ENCODE data around the gene COL6A5.
"Not testable (repeated sequence)": the region's sequence is repeated elsewhere in the genome, so short reads cannot be mapped to it uniquely, and the experiment has no call there.

Gene COL6A5, protein sequence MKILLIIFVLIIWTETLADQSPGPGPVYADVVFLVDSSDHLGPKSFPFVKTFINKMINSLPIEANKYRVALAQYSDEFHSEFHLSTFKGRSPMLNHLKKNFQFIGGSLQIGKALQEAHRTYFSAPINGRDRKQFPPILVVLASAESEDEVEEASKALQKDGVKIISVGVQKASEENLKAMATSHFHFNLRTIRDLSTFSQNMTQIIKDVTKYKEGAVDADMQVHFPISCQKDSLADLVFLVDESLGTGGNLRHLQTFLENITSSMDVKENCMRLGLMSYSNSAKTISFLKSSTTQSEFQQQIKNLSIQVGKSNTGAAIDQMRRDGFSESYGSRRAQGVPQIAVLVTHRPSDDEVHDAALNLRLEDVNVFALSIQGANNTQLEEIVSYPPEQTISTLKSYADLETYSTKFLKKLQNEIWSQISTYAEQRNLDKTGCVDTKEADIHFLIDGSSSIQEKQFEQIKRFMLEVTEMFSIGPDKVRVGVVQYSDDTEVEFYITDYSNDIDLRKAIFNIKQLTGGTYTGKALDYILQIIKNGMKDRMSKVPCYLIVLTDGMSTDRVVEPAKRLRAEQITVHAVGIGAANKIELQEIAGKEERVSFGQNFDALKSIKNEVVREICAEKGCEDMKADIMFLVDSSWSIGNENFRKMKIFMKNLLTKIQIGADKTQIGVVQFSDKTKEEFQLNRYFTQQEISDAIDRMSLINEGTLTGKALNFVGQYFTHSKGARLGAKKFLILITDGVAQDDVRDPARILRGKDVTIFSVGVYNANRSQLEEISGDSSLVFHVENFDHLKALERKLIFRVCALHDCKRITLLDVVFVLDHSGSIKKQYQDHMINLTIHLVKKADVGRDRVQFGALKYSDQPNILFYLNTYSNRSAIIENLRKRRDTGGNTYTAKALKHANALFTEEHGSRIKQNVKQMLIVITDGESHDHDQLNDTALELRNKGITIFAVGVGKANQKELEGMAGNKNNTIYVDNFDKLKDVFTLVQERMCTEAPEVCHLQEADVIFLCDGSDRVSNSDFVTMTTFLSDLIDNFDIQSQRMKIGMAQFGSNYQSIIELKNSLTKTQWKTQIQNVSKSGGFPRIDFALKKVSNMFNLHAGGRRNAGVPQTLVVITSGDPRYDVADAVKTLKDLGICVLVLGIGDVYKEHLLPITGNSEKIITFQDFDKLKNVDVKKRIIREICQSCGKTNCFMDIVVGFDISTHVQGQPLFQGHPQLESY (N-terminal part only)

DNA sequence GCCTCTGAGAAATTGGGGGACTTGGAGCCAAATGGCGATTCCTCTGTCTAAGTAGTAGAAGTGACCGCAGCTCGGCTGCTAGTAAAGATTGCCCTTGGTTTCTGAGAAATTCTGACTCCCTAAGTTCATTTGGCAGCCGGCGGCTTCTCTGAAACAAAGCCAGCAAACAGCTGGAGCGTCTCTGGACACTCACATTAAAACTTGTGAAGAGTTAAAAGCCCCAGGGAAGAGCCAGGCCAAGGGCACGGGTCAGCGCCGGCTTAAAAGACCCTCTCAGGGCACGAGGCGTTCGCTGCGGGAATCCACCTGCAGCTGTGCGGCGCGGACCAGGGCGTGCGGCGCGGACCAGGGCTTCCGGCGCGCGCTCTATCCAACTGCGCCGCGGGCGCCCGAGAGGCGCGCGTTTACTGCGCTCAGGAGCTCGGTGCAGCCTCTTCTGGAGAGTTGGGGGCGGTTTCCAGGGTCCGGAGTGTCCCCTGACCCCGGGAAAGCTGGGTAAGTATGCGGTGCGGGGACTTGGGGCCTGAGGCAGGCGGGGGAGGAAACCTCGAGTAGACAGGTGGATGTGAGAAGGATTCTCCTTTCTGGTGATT is at the start of gene COL6A5:
Gene COL6A5, plus strand, starts transcription at position 186 of the 593 bp plus-strand sequence. CDS start 27,967 bp downstream, outside the sequence.
- no peak for DNase-seq (ENCODE audit: low read depth in 2 of 2)

DNA sequence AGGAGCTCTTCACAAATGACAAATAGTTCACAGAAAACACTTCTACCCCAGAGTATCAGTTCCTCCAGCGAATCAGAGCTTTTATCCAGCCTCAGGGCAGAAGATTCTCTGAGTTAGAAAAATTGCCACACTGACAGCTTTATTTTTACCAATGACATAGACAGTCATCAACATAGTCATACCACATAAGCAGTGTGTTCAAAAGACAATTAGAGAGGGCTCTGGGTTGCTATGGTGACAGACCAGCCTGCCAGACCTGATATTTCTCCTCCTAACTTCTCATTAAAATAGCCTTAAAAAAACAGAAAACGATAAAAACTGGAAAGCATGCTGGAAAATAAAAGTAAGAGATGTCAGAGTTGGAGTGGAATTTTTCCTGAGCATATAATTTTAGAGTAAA is 45.9 kb upstream of the COL6A5 start:
- DNase-seq (ENCODE audit: low read depth in 2 of 2) = no peak

DNA sequence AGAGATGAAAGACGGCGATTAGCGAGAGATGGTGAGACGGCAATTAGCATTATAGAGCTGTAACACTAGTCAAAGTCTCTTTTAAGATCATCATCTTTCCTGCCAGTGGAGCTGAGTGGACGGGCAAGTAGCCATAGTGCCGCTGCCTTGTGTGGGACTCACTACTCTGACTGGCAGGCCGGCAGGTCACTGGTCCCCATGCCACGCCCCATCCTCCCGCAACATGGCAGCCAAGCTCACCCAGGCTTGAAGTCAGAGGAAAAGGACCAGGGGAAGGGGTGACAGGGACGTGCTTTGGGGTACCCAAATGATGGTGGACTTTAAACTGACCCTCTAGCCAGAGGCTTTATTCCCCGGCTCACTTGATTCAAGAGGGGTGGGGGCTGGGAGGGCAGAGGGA is 44.6 kb upstream of the COL6A5 start:
- DNase-seq (ENCODE audit: low read depth in 2 of 2) = no peak

DNA sequence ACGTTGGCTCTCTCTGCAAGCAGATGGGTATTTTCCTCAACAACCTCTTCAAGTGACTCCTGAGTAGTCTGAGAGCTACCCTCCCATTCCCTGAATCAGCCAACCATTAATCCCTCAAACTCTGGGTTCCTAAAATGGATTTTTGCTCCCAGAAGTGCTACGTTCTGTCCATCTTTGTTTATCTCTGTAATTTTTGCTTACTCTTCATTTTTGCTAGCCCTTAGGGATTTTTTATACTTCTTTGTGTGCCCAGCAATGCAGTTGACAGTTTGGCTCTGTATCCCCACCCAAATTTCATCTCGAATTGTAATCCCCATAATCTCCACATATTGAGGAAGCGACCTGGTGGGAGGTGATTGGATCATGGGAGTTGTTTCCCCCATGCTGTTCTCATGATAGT is 35.4 kb upstream of the COL6A5 start:
- DNase-seq (ENCODE audit: low read depth in 2 of 2) = no peak

DNA sequence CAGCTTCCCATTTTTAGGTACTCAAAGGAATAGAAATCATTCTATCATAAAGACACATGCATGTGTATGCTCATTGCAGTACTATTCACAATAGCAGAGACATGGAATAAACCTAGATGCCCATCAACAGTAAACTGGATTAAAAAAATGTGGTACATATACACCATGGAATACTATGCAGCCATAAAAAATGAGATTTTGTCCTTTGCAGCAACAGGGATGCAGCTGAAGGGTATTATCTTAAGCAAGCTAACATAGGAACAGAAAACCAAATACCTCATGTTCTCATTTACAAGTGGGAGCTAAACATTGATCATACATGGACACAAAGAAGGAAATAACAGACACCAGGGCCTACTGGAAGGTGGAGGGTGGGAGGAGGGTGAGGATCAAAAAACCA is 33.1 kb upstream of the COL6A5 start:
- no peak for DNase-seq (ENCODE audit: low read depth in 2 of 2)

DNA sequence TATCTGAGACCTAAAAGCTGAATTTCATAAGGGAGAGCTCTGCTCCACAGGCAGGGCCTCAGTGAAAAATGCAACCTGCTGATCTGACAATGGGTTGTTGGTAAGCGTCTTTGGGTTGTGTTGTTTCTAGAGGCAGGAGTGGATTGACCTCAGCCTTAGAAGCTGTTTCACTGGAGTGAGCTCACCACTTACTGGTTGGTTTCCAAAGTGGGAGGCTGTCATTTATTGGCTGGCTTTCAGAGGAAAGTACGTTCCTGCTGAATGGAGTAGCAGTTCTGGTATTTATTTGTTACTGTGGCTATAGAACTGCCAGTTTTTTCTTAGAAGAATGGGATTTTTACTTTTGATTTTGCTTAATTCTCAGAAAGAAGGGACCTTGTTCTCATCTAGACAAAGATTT is 29.3 kb upstream of the COL6A5 start:
- no peak for DNase-seq (ENCODE audit: low read depth in 2 of 2)

DNA sequence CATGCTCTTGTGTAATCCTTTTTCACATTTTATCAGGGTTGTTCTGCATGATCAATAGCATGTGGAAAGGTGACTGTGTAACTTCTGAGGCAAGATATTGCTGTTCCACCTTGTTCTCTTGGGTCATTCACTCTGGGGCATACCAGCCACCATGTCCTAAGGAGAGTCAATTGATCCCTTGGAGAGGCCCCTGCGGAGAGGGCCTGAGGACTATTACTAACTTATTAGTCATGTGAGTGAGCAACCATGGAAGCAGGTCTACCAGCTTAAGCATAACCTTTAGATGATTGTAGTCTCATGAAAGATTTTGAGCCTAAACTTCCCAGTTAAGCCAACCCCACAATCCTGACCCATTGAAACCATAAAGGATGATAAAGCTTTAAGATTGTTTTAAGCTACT is 22.0 kb upstream of the COL6A5 start:
- no peak for DNase-seq (ENCODE audit: low read depth in 2 of 2)

DNA sequence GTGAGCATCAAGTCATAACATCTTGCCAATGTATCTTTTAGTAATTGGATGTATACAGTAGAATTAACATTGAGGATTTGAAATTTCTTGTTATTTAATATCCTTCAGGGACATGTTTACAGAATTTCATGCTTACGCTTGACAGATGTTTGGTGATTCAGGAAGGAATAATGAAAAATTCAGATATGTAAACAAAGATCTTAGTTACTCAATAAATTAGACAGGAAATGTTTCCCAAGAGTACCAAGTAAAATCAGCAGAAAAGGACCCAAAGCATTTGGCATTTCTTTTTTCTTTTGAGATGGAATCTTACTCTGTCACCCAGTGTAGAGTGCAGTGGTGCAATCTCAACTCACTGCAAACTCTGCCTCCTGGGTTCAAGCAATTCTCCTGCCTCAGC is 4.7 kb upstream of the COL6A5 start:
- DNase-seq (ENCODE audit: low read depth in 2 of 2) = no peak

DNA sequence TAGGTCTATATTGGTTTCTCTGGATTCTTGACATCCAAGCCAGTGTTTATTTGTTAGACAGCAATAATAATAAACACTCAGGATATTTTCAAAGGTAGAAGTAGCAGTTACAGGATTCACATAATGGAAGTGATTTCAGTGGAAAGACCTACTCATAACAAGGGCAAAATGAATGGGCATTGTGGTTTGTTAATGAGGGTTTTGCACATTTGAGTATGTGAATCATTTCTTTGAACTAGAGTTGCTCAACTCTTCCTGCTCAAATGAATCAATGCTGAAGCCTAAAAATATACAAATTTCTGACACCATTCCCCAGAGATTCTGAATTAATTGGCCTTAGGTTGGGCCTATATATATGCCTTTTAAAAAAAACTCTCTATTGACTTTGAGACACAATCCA is 4.1 kb upstream of the COL6A5 start:
- DNase-seq (ENCODE audit: low read depth in 2 of 2) = no peak

DNA sequence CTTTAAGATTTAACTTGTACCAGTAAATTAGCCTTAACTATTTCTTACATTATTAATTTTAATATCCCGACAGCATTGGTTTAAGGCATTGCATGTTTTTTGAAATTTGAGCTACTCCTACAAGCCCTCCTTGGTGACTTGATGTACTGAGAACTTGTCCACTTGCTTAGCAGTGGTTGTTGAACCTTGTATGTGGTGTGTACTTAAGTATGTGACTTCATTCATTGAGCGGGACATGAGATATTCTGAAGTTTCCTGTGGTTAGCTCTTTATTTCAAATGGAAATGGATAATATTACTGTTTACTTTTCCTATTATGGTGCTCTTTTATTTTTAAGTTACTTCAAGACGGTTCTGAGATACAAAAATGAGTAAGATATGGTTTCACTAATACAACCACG is 3.6 kb upstream of the COL6A5 start:
- no peak for DNase-seq (ENCODE audit: low read depth in 2 of 2)

DNA sequence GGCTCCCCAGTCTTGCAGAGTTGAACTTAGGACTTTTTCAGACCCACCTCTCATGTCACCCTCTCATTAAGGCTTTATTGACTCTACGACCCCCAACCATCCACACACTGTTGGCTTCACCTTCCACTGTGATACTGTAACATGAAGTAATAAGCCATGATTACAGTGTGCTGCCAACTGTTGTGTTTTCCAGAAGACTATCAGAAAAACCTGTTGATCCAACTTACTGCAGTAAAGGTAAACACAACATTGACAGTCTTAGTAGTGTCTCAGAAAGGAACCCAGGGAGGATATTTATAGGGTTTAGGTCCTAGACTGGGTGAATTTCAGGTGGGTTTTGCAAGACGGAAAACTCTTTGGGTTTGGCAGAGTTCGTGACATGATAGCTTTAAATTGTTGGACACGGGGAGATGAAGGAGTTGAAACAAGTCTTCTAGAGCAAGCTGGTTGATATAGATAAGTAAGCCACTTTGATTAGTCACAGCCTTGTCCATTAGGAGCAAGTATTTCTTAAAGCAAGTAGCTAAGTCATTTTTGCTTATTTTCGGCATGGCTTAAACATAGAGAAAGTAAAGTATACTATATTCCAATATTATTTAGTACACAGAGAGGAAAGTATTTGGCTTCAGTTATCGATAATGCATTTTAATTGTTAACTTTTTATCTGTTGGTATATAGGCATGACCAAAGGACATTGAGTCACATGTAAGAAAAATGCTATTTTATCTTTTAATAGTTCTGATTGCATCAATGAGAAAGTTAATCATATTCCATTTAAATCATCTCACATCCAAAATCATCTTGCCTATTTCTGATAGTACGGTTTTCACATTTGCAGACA is 2.4 kb upstream of the COL6A5 start:
- DNase-seq (ENCODE audit: low read depth in 2 of 2) = no peak

DNA sequence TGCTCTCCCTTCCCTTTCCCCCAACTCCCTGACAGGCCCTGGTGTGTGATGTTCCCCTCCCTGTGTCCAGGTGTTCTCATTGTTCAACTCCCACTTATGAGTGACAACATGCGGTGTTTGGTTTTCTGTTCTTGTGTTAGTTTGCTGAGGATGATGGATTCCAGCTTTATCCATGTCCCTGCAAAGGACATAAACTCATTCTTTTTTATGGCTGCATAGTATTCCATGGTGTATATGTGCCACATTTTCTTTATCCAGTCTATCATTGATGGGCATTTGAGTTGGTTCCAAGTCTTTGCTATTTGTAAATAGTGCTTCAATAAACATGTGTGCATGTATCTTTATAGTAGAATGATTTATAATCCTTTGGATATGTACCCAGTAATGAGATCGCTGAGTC is 2.8 kb downstream of the COL6A5 start:
- not testable (repeated sequence) for DNase-seq (ENCODE audit: low read depth in 2 of 2)

DNA sequence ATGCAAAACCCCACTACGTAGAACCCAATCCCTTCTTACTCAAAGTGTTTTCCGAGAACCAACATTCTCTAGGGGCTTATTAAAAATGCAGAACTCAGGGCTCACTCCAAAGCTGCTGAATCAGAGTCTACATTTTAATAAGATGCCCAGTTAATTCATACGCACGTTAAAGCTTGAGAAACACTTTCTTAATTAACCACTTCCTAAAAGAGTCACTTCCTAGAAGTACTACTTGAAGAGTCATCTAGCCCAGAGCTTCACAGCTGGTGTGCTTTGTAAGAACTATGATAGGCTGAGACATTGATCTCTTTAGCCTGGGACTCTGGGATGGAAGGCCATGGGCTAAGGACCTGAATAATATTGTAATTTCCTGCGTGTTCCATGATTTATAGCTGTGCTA is 9.0 kb downstream of the COL6A5 start:
- DNase-seq (ENCODE audit: low read depth in 2 of 2) = no peak

DNA sequence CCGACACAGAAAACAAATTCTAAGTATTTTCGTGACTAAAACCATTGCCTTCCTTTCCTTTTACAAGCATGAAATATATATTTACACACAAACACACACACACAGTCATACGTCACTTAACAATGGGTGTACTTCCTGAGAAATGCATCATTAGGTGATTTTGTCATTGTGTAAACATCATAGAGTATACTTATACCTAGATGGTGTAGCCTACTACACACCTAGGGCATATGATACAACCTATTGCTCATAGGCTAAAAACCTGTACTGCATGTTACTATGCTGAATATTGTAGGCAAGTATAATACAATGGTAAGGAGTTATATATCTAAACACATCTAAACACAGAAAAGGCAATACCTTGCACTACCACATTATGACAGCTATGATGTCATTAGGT is 28.6 kb downstream of the COL6A5 start:
- no peak for DNase-seq (ENCODE audit: low read depth in 2 of 2)

DNA sequence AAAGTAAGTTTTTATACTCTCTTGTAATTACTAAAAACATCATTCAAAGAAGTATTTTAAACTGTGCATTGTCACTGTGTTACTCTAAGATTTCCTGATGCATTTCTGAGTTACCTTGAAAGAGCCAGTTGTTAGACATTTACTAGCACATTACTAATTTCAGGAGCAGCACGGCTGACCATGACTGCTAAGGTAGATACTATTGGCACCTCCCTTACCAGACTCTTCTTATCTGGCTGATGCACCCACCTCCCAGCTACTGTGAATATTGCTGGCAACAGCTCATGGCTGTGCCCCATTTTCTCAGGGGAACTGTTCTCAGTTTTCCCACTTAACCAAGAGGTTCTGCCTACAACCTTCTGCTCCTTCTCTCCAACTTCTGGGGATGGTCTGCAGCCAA is 29.4 kb downstream of the COL6A5 start:
- DNase-seq (ENCODE audit: low read depth in 2 of 2) = no peak

DNA sequence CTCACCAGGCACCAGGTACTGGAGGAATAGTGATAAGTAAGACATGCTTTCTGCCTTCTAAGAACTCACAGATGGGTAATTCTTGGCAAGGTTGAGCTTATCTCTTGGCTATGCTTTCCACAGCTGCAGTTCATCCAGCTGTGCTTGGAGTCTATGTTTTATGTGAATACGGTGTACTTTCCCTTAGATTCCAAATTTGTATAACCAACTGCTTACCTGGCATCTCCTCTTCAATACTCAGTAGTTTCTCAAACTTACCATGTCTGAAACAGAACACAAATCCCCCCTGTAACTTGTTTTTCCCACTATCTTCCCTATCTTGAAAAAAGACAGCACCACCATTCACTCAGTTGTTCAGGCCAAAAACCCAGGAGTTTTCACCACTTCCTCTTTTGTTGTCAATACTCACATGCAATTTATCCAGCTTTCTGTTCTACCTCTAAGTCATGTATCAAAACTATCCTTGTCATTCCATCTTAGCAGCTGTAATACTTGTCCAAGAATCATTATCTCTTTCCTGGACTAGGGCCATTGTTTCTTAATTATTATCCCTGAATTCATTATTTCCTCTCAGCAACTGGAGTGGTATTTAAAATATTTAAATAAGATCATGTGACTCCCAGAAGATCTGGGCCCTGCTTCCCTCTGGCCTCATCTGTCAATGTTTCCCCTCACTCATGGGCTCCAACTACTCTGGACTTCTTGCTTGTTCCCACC is 32.6 kb downstream of the COL6A5 start:
- DNase-seq (ENCODE audit: low read depth in 2 of 2) = no peak

DNA sequence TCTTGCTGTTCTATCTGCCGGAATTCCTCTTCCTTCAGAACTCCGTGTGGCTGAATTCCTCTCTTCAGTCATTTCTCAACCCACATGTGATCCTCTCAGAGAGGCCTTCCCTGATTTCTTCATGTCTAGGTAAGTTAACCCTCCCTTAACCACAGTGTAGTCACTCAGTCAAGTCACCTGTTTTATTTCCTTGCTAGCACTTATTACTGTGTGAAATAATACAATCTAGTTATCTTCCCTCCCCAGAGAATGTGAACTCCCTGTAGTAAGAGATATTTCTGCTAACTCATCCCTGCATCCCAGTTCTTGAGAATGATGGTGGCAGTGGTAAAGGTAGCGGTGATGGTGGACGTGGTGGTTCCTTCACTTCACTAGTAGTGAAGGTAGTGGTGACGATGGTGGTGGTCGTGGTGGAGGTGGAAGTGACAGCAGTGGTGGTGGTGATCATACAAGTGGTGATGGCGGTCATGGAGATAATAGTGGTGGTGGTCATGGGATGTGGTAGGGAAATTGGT is 33.3 kb downstream of the COL6A5 start:
- no peak for DNase-seq (ENCODE audit: low read depth in 2 of 2)

DNA sequence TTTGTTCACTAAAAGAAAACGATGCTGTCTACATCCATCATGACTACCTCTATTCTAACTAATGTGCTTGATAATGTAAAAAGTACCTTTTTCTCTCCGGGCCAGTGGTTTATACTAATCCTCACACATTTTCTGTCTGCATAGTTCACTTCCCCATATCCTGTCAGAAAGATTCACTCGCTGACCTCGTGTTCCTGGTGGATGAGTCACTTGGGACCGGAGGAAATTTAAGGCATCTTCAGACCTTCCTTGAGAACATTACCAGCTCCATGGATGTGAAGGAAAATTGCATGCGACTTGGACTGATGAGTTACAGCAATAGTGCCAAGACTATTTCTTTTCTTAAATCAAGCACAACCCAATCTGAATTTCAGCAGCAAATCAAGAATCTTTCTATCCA is 33.8 kb downstream of the COL6A5 start:
- DNase-seq (ENCODE audit: low read depth in 2 of 2) = no peak

DNA sequence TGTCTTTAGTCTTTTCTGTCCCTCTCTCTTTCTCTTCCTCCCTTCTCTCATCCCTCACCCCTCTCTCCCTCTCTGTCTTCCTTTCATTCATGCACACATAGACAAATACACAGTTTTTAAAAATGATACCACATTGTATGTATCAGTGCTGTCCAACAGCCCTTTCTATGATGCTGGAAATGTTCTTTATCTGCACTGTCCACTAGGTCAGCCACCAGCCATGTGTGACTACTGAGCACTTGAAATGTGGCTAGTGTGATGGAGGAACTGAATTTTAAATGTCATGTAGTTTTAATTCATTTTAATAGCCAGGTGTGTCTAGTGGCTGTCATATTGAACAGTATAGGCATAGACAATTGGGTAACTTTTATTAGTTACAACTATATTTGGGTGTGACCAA is 34.9 kb downstream of the COL6A5 start:
- no peak for DNase-seq (ENCODE audit: low read depth in 2 of 2)

DNA sequence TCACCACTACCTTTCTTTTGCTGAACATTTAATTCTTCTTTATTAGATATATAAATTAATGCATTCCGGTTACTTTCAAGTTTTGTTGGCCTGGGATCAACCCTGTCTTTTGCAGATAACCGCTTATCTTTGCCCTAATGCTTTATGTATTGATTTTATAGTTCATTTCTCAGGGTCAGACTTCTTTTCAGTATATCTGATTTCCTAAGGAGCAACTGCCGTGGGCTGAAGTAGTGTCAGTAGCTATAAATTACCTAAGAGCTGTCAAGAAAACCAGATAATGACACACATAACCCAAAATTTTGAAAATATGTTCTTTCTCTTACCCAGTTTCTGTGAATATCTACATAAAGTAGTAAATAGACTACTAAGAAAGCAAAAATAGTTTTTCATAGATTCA is 38.0 kb downstream of the COL6A5 start:
- no peak for DNase-seq (ENCODE audit: low read depth in 2 of 2)

All from stimulated activated CD8-positive, alpha-beta memory T cell treated with anti-CD3 and anti-CD28 coated beads, Interleukin-7, amount 100 ng/mL, for 4 hours (primary cell).